ENCODE measurements around the gene WDR91.

WDR91 gene

DNA sequence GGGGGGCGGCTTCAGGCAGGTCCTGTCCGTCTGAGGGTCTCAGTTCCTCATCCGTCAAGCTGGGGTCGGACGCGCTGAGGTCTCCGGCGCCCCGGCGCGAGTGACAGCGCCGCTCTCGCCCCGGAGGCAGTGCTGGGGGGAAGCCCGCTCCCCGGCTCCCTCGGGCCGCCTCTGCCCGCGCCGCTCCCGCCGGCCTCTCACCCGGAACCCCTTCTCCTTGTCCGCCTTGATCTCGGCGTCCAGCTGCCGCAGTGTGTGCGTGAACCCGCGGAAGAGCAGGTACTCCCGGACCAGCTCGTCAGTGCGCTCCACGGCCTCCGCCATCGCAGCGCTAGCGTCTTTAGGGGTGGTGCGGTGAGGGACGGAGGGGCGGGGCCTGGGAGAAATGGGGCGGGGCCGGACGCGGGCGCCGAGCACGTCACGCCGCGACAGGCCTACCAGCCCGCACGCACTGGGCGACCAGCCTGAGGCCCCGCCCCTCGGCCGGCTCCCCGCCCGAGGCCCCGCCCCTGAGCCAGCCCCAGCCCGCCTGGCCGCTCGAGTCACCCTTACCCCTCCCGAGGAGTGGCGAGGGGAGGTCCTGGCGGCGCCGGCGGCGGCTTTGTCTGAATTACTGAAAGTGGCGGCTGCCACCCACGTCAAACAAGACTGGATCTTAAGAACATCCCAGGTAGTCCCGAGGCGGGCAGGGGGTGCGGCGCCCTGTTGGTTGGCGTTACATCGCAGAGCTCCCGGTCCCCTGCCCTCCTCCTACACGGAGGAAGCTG, at the start of gene WDR91:
WDR91 (minus strand) TSS at position 348 of the 767 bp plus-strand sequence; CDS start at position 324, 24 bp downstream.
- peak within 1 kb of the TSS; percentile 52 for H3K9ac ChIP-seq (ENCODE audit: low read length)

DNA sequence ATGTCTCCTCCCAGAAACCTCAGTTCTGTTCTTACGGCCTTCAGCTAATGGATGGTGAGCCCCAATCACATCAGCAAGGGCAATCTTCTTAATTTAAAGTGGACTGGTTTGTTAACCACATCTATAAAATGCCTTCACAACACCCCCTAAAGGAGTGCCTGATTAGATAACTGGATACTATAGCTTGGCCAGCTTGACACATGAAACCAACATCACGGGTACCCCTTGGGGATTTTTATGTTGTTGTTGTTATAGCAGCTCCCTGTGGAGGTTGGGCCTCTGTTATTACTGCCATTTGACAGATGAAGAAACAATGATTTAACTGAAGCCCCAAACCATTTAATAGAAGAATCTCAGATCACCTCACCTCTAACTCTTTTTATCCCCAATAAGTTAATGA, 49.1 kb upstream of the WDR91 start:
- H3K27me3 ChIP-seq (ENCODE audit: control insufficient read depth in 1 of 2, insufficient read depth in 2 of 2, low read length in 2 of 2), result no peaks in the 10 kb centered on the region

More for the DNA sequence above, at the start of gene WDR91:
- peaks cover 6% of the 10 kb centered on the region for H3K36me3 ChIP-seq (ENCODE audit: insufficient read depth, low read length)
- H3K27ac ChIP-seq (ENCODE audit: low read depth, low read length), result peak within 1 kb of the TSS; percentile 97
- H3K27me3 ChIP-seq (ENCODE audit: control insufficient read depth in 1 of 2, insufficient read depth in 2 of 2, low read length in 2 of 2), result no peaks in the 10 kb centered on the region
- peak within 1 kb of the TSS; percentile 93 to 94 for H3K4me3 ChIP-seq (ENCODE audit: low read depth in 1 of 2, low read length in 2 of 2)
- peaks cover 6% of the 10 kb centered on the region for H3K4me1 ChIP-seq (ENCODE audit: insufficient read depth, low read length)
- no peaks in the 10 kb centered on the region for H3K9me3 ChIP-seq (ENCODE audit: low read length)

DNA sequence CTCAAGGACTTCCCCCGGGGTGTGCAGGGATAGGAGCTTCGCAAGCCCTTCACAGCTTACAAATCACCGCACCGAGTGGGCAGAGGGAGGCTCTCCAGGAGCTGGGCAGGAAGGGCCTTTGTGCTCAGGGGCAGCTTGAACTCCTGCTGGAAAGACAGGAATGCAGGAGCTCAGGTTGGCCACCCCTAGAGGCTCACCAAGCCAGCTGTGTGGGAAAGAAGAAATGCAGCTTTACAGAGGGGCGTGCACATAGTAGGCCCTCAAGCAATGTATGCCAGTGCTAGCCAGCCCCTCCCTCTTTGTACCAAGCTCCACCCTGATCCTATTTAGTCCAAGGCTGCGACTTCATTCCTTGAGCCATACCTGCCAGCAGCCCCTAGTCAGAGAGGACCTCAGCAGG, 48.4 kb upstream of the WDR91 start:
- no peak overlapping the region for H3K4me3 ChIP-seq (ENCODE audit: low read depth in 1 of 2, low read length in 2 of 2)
- H3K9ac ChIP-seq (ENCODE audit: low read length), result no peak overlapping the region
- H3K36me3 ChIP-seq (ENCODE audit: insufficient read depth, low read length), result no peaks in the 10 kb centered on the region
- H3K9me3 ChIP-seq (ENCODE audit: low read length), result no peaks in the 10 kb centered on the region
- no peaks in the 10 kb centered on the region for H3K27me3 ChIP-seq (ENCODE audit: control insufficient read depth in 1 of 2, insufficient read depth in 2 of 2, low read length in 2 of 2)
- no peak overlapping the region for H3K27ac ChIP-seq (ENCODE audit: low read depth, low read length)
- peaks cover 34% of the 10 kb centered on the region for H3K4me1 ChIP-seq (ENCODE audit: insufficient read depth, low read length)

More for the DNA sequence above, 49.1 kb upstream of the WDR91 start:
- Histone ChIP-seq H3K4me1 (ENCODE audit: insufficient read depth, low read length) (peaks cover 26% of the 10 kb centered on the region), H3K9me3 (ENCODE audit: low read length) (no peaks in the 10 kb centered on the region), H3K27ac (ENCODE audit: low read depth, low read length) (no peak overlapping the region), H3K36me3 (ENCODE audit: insufficient read depth, low read length) (no peaks in the 10 kb centered on the region), H3K4me3 (ENCODE audit: low read depth in 1 of 2, low read length in 2 of 2) (no peak overlapping the region), H3K9ac (ENCODE audit: low read length) (no peak overlapping the region)

DNA sequence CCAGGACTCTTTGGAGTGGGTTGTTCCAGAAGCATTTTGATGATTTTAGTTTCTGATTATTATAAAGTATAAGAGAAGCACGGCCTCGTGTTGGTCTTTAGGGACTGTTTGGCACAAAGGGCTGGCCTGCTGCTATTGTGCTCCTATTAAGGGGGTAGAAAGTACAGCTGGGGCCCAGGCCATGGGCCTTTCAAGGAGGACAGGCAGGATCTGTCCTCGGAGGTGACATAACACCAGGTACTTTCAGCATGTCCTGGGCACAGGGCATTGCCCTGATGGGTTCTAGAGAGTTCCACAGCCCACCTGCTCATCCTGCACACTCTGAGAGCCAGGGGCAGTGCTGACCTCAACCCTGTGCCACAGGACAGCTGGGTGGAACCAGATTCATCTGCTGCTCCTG, 47.3 kb upstream of the WDR91 start:
- H3K36me3 ChIP-seq (ENCODE audit: insufficient read depth, low read length), result no peaks in the 10 kb centered on the region
- no peak overlapping the region for H3K27ac ChIP-seq (ENCODE audit: low read depth, low read length)
- H3K4me1 ChIP-seq (ENCODE audit: insufficient read depth, low read length), result peaks cover 45% of the 10 kb centered on the region
- no peak overlapping the region for H3K4me3 ChIP-seq (ENCODE audit: low read depth in 1 of 2, low read length in 2 of 2)
- no peaks in the 10 kb centered on the region for H3K9me3 ChIP-seq (ENCODE audit: low read length)
- no peaks in the 10 kb centered on the region for H3K27me3 ChIP-seq (ENCODE audit: control insufficient read depth in 1 of 2, insufficient read depth in 2 of 2, low read length in 2 of 2)
- H3K9ac ChIP-seq (ENCODE audit: low read length), result no peak overlapping the region

DNA sequence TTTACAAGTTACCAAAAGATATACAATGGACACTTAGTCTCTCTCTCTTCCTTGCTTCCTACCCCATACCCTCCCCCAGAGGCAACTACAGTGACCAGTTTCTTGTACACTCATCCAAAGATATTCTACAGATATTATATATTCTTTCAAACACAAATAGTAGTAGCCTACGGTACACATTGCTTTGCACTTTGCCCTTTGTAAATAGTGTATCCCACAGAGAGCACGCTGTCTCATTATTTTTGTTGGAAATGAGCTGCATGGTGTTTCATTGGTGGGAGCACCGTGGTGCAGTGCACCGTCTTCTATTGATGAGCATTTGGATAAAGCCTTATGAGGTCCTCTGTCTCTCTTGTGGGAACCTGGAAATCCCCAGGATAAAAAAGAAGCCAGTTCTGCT, 46.5 kb upstream of the WDR91 start:
- H3K27ac ChIP-seq (ENCODE audit: low read depth, low read length), result no peak overlapping the region

DNA sequence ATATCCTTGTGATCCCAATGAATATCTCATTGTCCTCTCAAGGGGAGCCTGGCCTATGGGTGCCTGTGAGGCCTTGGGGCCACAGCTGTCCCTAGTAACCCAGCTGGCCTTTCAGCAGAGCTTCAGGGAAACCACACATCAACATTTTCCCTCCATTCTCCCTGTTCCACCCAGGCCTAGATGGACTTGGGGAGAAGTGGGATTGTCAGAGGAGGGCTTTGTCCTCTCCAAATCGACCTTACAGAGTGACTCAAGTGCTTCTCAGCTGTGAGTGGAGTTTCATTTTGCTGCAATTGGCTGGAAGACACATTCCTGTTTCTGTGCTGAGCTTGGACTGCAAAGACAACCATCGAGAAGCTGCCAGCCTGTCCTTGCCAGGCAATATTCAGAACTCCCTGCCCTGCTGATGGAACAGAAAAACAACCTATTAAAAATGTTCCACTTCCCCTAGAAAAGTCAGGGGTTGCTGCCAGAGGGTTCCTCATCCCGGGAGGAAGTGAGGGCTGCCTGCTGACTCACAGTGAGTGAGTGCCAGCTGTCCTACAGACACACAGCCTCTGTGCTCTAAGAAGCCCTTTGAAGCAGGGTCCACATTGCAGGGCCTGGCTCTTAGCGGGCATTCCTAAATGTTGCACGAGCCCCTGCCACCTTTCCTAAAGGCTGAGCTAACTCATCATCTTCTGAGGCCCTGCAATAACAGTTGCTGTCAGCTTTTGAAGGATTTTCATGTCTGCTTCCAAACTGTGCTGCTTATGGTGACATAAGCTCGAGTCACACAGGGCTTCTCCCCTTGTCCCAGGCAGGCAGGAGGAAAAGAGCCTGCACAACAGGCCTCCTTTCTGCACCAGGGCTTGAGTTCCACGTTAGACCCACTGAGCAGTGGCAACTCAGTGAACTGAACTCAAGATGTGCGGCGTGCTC, 42.8 kb upstream of the WDR91 start:
- Histone ChIP-seq H3K4me1 (ENCODE audit: insufficient read depth, low read length) (peaks cover 24% of the 10 kb centered on the region), H3K27me3 (ENCODE audit: control insufficient read depth in 1 of 2, insufficient read depth in 2 of 2, low read length in 2 of 2) (no peaks in the 10 kb centered on the region), H3K4me3 (ENCODE audit: low read depth in 1 of 2, low read length in 2 of 2) (no peak overlapping the region), H3K9ac (ENCODE audit: low read length) (peak overlapping the region; percentile 12), H3K9me3 (ENCODE audit: low read length) (no peaks in the 10 kb centered on the region), H3K36me3 (ENCODE audit: insufficient read depth, low read length) (no peaks in the 10 kb centered on the region), H3K27ac (ENCODE audit: low read depth, low read length) (peak overlapping the region; percentile 57)

More for the DNA sequence above, 46.5 kb upstream of the WDR91 start:
- H3K27me3 ChIP-seq (ENCODE audit: control insufficient read depth in 1 of 2, insufficient read depth in 2 of 2, low read length in 2 of 2), result no peaks in the 10 kb centered on the region
- H3K9ac ChIP-seq (ENCODE audit: low read length), result no peak overlapping the region
- no peaks in the 10 kb centered on the region for H3K36me3 ChIP-seq (ENCODE audit: insufficient read depth, low read length)
- H3K9me3 ChIP-seq (ENCODE audit: low read length), result no peaks in the 10 kb centered on the region
- peaks cover 50% of the 10 kb centered on the region for H3K4me1 ChIP-seq (ENCODE audit: insufficient read depth, low read length)
- H3K4me3 ChIP-seq (ENCODE audit: low read depth in 1 of 2, low read length in 2 of 2), result no peak overlapping the region

DNA sequence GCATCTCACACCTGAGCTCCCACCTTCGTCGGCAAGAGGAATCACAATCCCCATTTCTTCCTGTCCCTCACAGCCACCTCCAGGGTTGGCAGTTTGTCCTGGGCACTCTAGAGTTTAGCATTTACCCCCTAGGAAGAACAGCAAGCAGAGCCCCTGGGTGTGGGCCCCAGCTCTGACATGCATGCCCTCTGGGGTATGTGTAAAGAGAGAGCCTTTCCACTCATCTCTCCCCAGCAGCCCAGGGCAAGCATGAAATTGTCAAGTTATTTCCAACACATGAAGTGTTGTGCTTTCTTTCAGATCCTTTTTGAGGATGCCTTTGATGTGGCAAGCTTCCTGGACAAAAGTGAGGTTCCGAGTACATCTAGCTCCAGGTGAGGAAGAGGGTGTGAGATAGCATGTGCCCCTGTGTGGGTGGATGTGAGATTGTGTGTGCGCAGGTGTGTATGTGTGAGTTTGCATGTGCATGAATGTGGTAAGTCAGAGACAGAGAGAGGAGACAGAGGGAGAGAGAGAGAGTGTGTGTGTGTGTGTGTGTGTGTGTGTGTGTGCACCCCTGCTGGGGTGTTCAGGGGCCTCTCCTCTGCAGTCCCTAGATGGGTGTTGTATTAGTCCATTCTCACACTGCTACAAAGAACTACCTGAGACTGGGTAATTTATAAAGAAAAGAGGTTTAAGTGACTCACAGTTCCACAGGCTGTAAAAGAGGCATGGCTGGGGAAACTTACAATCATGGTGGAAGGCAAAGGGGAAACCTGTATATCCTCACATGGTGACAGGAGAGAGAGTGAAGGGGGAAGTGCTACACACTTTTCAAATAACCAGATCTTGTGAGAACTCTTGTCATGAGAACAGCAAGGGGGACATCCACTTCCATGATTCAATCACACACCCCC, 40.4 kb upstream of the WDR91 start:
- no peak overlapping the region for H3K27ac ChIP-seq (ENCODE audit: low read depth, low read length)
- peaks cover 24% of the 10 kb centered on the region for H3K4me1 ChIP-seq (ENCODE audit: insufficient read depth, low read length)
- no peaks in the 10 kb centered on the region for H3K36me3 ChIP-seq (ENCODE audit: insufficient read depth, low read length)
- H3K9me3 ChIP-seq (ENCODE audit: low read length), result no peaks in the 10 kb centered on the region
- H3K4me3 ChIP-seq (ENCODE audit: low read depth in 1 of 2, low read length in 2 of 2), result no peak overlapping the region
- H3K9ac ChIP-seq (ENCODE audit: low read length), result no peak overlapping the region
- H3K27me3 ChIP-seq (ENCODE audit: control insufficient read depth in 1 of 2, insufficient read depth in 2 of 2, low read length in 2 of 2), result no peaks in the 10 kb centered on the region

DNA sequence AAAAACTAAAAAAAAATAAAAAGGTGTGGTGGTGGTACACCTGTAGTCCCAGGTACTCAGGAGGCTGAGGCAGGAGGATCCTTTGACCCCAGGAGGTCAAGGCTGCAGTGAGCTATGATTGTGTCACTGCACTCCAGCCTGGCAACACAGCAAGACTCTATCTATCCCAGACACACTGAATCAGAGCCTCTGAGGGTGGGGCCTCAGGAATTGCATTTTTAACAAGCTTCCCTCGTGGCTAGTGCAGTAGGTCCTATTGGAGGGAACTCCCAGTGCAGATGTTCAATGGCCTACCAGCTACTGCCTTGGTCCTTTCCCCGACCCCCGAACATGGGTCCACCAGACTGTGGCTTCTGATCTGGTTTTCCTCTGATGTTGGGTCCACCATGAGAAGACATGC, 37.2 kb upstream of the WDR91 start:
- Histone ChIP-seq H3K9me3 (ENCODE audit: low read length) (no peaks in the 10 kb centered on the region), H3K27me3 (ENCODE audit: control insufficient read depth in 1 of 2, insufficient read depth in 2 of 2, low read length in 2 of 2) (no peaks in the 10 kb centered on the region), H3K27ac (ENCODE audit: low read depth, low read length) (no peak overlapping the region), H3K4me3 (ENCODE audit: low read depth in 1 of 2, low read length in 2 of 2) (no peak overlapping the region), H3K4me1 (ENCODE audit: insufficient read depth, low read length) (peaks cover 4% of the 10 kb centered on the region), H3K9ac (ENCODE audit: low read length) (no peak overlapping the region), H3K36me3 (ENCODE audit: insufficient read depth, low read length) (no peaks in the 10 kb centered on the region)

DNA sequence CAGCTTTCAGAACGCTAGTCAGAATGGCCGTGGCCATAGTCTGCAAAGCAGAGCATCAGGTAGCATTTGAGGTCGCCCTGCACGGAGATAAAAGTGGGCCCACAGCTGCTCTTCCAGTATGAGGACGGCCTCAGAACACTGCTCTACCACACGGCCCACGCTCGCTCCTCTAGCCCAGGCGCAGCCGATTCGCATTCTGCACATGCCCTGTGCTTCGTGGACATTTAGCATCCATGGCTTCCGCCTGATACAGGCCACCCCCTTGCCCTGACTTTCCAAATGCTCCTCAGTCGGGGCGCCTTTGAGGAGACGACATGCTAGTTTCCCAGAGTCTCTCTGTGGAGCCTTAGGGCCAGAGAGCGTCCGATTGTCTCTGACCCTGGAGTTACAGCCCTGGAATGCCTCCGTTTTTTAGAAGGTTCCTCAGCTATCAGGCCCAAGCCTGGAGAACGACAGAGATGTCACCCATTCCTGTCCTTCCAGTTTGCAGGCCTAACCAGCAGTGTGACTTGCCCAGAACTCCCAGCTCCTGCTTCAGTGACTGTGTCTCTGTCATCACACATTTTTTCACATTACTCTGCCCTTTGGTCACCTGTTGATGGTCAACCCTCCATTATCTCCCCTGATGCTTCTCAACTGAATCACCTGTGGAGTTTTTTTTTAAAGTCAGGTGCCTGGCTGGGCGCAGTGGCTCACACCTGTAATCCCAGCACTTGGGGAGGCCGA, 36.6 kb upstream of the WDR91 start:
- no peaks in the 10 kb centered on the region for H3K4me1 ChIP-seq (ENCODE audit: insufficient read depth, low read length)
- H3K27ac ChIP-seq (ENCODE audit: low read depth, low read length), result no peak overlapping the region
- H3K27me3 ChIP-seq (ENCODE audit: control insufficient read depth in 1 of 2, insufficient read depth in 2 of 2, low read length in 2 of 2), result no peaks in the 10 kb centered on the region
- no peaks in the 10 kb centered on the region for H3K9me3 ChIP-seq (ENCODE audit: low read length)
- no peak overlapping the region for H3K4me3 ChIP-seq (ENCODE audit: low read depth in 1 of 2, low read length in 2 of 2)
- H3K36me3 ChIP-seq (ENCODE audit: insufficient read depth, low read length), result no peaks in the 10 kb centered on the region
- no peak overlapping the region for H3K9ac ChIP-seq (ENCODE audit: low read length)

DNA sequence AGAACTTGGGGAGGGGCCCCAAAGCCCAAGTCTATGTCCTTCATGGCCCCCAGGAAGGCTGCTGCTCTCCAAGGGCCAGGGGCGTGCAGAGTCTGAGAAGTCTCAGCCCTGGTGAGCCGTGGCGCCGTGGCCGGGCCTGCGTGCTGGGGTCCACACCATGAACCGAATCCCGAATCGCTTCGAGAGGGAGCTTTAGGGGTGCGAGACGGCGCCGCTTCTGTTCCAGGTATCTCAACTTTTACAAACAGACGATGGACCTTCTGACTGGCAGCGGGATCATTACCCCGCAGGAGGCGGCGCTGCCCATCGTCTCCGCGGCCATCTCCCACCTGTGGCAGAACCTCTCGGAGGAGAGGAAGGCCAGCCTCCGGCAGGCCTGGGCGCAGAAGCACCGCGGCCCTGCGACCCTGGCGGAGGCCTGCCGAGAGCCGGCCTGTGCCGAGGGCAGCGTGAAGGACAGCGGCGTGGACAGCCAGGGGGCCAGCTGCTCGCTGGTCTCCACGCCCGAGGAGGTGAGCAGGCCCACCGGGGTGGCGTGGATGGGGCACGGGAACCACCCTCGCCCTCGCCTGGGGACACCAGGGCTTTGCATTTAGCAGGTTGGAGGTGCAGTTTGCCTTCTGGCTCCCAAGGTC, 35.0 kb upstream of the WDR91 start:
- Histone ChIP-seq H3K36me3 (ENCODE audit: insufficient read depth, low read length) (no peaks in the 10 kb centered on the region), H3K27ac (ENCODE audit: low read depth, low read length) (no peak overlapping the region), H3K4me3 (ENCODE audit: low read depth in 1 of 2, low read length in 2 of 2) (no peak overlapping the region), H3K27me3 (ENCODE audit: control insufficient read depth in 1 of 2, insufficient read depth in 2 of 2, low read length in 2 of 2) (no peaks in the 10 kb centered on the region), H3K9ac (ENCODE audit: low read length) (no peak overlapping the region), H3K4me1 (ENCODE audit: insufficient read depth, low read length) (no peaks in the 10 kb centered on the region), H3K9me3 (ENCODE audit: low read length) (no peaks in the 10 kb centered on the region)

Data from muscle layer of colon (tissue), 2 donors.